PC-3 (cell line): Measurements from ENCODE around the gene PEAK3. TPM values are rescaled to one million over a fixed set of nuclear protein-coding genes. Genes with fewer than 3 reads are reported as not detected.

Experiments
- ATAC-seq: fragments of 200-7000 bp; cut with Tn5 transposase; 2 replicates; pipeline ENCODE4 v1.9.1; 2020; ENCODE audit warnings: mild to moderate bottlenecking, moderate library complexity
- BruUV-seq: library from RNA; stranded (reverse); fragments of 400-500 nt; replicated peaks from 2 replicates; lab custom pipeline; 2021; lab: Mats Ljungman, UMichigan
- CTCF ChIA-PET: fragments of 300-600 bp; sonication (Branson Sonifier 250); formaldehyde crosslinking; loops from one replicate; lab custom pipeline; 2022; ENCODE audit warnings: antibody characterized with exemption; lab: Charles Lee
- POLR2A ChIA-PET: fragments of 300-600 bp; sonication (Branson Sonifier 250); formaldehyde crosslinking; loops from one replicate; lab custom pipeline; 2022; ENCODE audit warnings: antibody characterized with exemption; ENCODE audit not compliant: unreplicated experiment; lab: Charles Lee
- DNase-seq: peaks from one replicate; pipeline ENCODE4 v3.0.0-alpha.2; 2015
- H2AFZ ChIP-seq: fragments of 300-600 bp; sonication (generic); 2 replicates; pipeline ENCODE4 v1.6.0; 2016; ENCODE audit warnings: antibody characterized with exemption, low read length
- H3F3A ChIP-seq: fragments of 300-600 bp; sonication (generic); one replicate; pipeline ENCODE4 v1.6.0; 2017; ENCODE audit warnings: antibody characterized with exemption, low read length, control low read depth, mild to moderate bottlenecking; ENCODE audit not compliant: unreplicated experiment
- H3K27ac ChIP-seq: fragments of 300-600 bp; sonication (generic); 2 replicates; pipeline ENCODE4 v1.5.1; 2016; ENCODE audit warnings: mild to moderate bottlenecking, low read length
- H3K27me3 ChIP-seq: fragments of 300-600 bp; sonication (generic); 2 replicates; pipeline ENCODE4 v1.6.1; 2016; ENCODE audit warnings: low read length, mixed read lengths
- H3K36me3 ChIP-seq: fragments of 300-600 bp; sonication (generic); 2 replicates; pipeline ENCODE4 v1.6.1; 2016; ENCODE audit warnings: low read depth, mixed run types, low read length, mixed read lengths
- H3K4me1 ChIP-seq: fragments of 300-600 bp; sonication (generic); 2 replicates; pipeline ENCODE4 v1.5.1; 2016; ENCODE audit warnings: low read length; ENCODE audit not compliant: insufficient read depth
- H3K4me2 ChIP-seq: fragments of 300-600 bp; sonication (generic); 2 replicates; pipeline ENCODE4 v1.6.0; 2016; ENCODE audit warnings: low read length
- H3K4me3 ChIP-seq: fragments of 300-600 bp; sonication (generic); 2 replicates; pipeline ENCODE4 v1.5.1; 2016; ENCODE audit warnings: mild to moderate bottlenecking, low read length, mixed read lengths
- H3K79me2 ChIP-seq: fragments of 300-600 bp; sonication (generic); 2 replicates; pipeline ENCODE4 v1.6.1; 2017; ENCODE audit warnings: low read length, mixed read lengths
- H3K9ac ChIP-seq: fragments of 300-600 bp; sonication (generic); 2 replicates; pipeline ENCODE4 v1.6.0; 2016; ENCODE audit warnings: mild to moderate bottlenecking, low read length
- H3K9me2 ChIP-seq: fragments of 300-600 bp; sonication (generic); replicated peaks from 2 replicates; pipeline ENCODE4 v1.6.1; 2016; ENCODE audit warnings: mixed run types, low read length, mixed read lengths
- H3K9me3 ChIP-seq: fragments of 300-600 bp; sonication (generic); 2 replicates; pipeline ENCODE4 v1.6.1; 2016; ENCODE audit warnings: low read length, mixed read lengths
- H4K20me1 ChIP-seq: fragments of 300-600 bp; sonication (generic); 2 replicates; pipeline ENCODE4 v1.6.1; 2016; ENCODE audit warnings: low read length, mixed read lengths
- CTCF ChIP-seq: fragments of 300-600 bp; sonication (generic); conservative IDR thresholded peaks from 2 replicates; pipeline ENCODE4 v1.5.1; 2017; ENCODE audit warnings: antibody characterized with exemption, low read depth, mild to moderate bottlenecking, low read length
- EZH2 ChIP-seq: fragments of 300-600 bp; sonication (generic); IDR thresholded peaks from one replicate; pipeline ENCODE4 v1.6.1; 2017; ENCODE audit warnings: antibody characterized with exemption, mild to moderate bottlenecking, low read length; ENCODE audit not compliant: unreplicated experiment
- EZH2phosphoT487 ChIP-seq: fragments of 300-600 bp; sonication (generic); IDR thresholded peaks from 2 replicates; pipeline ENCODE4 v1.6.1; 2018; ENCODE audit warnings: mild to moderate bottlenecking, antibody characterized with exemption, low read length, borderline replicate concordance
- intact Hi-C: fragments of 100-400 bp; cut with micrococcal nuclease; formaldehyde crosslinking; loops from 2 replicates; pipeline ENCODE4 v1.9.0; 2023
- total RNA-seq: library from RNA; depleted of rRNA; stranded (reverse); fragments of >200 nt; gene quantifications from 2 replicates; pipeline ENCODE4 v1.2.3, GENCODE V29; 2014

The PEAK3 gene
- total RNA-seq, 1 experiment from 2014 or later, result not detected

DNA sequence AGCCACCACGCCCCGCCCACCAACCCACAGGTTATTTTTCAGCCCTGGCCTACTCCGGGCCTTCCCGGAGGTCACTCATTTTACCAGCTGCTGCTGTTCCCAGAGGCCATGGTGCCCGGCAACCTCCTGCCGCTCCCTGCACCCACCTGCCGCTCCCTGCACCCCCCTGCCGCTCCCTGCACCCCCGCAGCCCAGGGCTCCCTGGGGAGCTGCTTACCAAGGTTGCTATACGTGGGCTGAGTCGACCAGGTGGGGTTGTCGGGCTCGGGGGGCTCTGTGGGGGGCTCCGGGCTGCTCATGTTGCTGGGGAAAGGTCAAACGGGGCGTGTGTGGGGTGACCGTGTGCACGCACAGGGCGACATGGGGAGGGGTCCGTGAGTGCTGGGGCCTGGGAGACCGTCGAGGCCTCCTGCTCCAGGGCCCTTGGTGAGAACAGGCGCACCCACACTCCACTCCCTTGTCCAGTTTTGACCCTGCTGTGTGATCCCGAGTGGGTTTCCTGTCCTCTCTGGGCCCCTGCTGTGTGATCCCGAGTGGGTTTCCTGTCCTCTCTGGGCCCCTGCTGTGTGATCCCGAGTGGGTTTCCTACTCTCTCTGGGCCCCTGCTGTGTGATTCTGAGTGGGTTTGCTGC is 1.2 kb downstream of the PEAK3 start:
- no peak for ATAC-seq
- BruUV-seq, result no TSS peak
- intact Hi-C loops, result no loop called here

DNA sequence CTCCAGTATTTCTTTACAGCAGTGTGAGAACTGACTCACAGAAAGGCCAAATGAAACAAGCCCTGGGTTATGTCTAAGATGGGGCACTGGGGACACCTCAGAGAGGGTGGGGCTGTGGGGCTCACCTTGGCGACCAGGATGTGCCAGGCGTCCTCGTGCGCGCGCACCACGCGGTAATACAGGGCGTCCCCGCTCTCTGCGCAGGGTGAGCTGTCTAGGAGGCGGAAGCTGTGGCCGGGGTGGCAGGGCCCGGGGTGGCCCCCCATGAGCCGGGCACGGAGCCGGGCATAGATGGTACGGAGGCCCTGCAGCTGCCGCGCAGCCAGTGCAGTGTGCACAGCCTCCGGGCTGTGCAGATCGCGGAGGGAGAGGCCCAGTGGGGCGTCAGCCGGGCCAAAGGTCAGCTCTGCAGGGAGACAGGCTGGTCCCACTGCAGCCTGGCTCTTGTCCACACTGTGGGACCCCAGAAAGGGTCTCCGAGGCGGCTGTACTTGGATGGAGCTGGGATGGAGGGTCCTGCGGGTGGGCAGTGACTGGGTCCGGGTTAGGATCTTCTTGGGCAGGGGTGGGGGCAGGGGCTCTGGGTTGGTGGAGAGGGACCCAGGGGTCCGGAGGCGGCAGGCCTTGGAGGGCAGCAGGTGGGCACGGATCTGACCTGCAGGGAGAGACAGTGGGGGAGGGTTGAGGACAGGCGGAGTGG is 3.4 kb downstream of the PEAK3 start:
- no peak overlapping the region for H2AFZ ChIP-seq
- CTCF ChIA-PET, result no interaction called here
- no peak for ATAC-seq
- TF ChIP-seq EZH2phosphoT487 (no peak), EZH2 (no peak), CTCF (no peak)
- H3K9me2 ChIP-seq, result no peaks in the 10 kb centered on the region
- 0 out of 2 replicates have a peak, but pooled peaks cover under 1% of the 10 kb centered on the region for H3K4me1 ChIP-seq
- no TSS peak for BruUV-seq
- intact Hi-C loops, result no loop called here
- peaks cover 7% of the 10 kb centered on the region for H3K79me2 ChIP-seq
- H3K9me3 ChIP-seq, result no peaks in the 10 kb centered on the region
- no peaks in the 10 kb centered on the region for H3K36me3 ChIP-seq
- H3K9ac ChIP-seq, result no peak overlapping the region
- no peak overlapping the region for H3K4me3 ChIP-seq
- no peak overlapping the region for H3K4me2 ChIP-seq
- POLR2A ChIA-PET, result no interaction called here
- no peaks in the 10 kb centered on the region for H3K27me3 ChIP-seq
- no peaks in the 10 kb centered on the region for H3F3A ChIP-seq
- no peak for DNase-seq
- H3K27ac ChIP-seq, result no peak overlapping the region
- H4K20me1 ChIP-seq, result peaks cover 6% of the 10 kb centered on the region; the same call in 1 of the 2 replicates

More for the DNA sequence above, 1.2 kb downstream of the PEAK3 start:
- Histone ChIP-seq H3K79me2 (no peaks in the 10 kb centered on the region), H3K9ac (no peak overlapping the region), H3K27ac (no peak overlapping the region), H3K36me3 (no peaks in the 10 kb centered on the region), H3K4me1 (no peaks in the 10 kb centered on the region), H4K20me1 (no peaks in the 10 kb centered on the region), H3F3A (no peaks in the 10 kb centered on the region), H3K9me3 (no peaks in the 10 kb centered on the region), H3K27me3 (no peaks in the 10 kb centered on the region), H3K4me2 (no peak overlapping the region), H2AFZ (no peak overlapping the region), H3K9me2 (no peaks in the 10 kb centered on the region), H3K4me3 (no peak overlapping the region)
- no peak for DNase-seq
- POLR2A ChIA-PET, result no interaction called here
- CTCF ChIA-PET, result no interaction called here
- TF ChIP-seq EZH2, result no peak
- no peak for TF ChIP-seq EZH2phosphoT487

- DNase-seq (no peak), ATAC-seq (no peak)
- ChIA-PET CTCF (interaction anchor here (0.7 kb wide), 1 partner anchor 118 kb away, joined by 5 read pairs; no protein-coding TSS in a partner anchor), POLR2A (no interaction called here)
- TF ChIP-seq EZH2phosphoT487 (no peak), EZH2 (no peak), CTCF (no peak)
- Histone ChIP-seq H3K4me2 (no peak overlapping the region), H4K20me1 (peaks cover 12% of the 10 kb centered on the region), H3K9me3 (no peaks in the 10 kb centered on the region), H3K4me1 (peaks cover 13% of the 10 kb centered on the region; the same call in 1 of the 2 replicates), H3K27me3 (no peaks in the 10 kb centered on the region), H3K27ac (no peak overlapping the region), H3K79me2 (peaks cover 21% of the 10 kb centered on the region), H3K36me3 (peaks cover 3% of the 10 kb centered on the region; the same call in 1 of the 2 replicates), H3K4me3 (no peak overlapping the region), H2AFZ (no peak overlapping the region), H3F3A (no peaks in the 10 kb centered on the region), H3K9me2 (no peaks in the 10 kb centered on the region), H3K9ac (no peak overlapping the region)
- intact Hi-C loops, result no loop called here
- BruUV-seq, result no TSS peak
These were observed 4.8 kb downstream of the PEAK3 start for GRCh38 chr19:2277138-2277537.
